CD14-positive monocyte (primary cell): ENCODE data around the gene RAE1. TPM values are rescaled to one million over a fixed set of nuclear protein-coding genes. Genes with fewer than 3 reads are reported as not detected.

Experiments
- DNase-seq, 3 donors: peaks; one replicate each; pipeline ENCODE4 v3.0.0-alpha.2; 2011 to 2022
- H2AFZ ChIP-seq: 2 replicates; pipeline ENCODE4 v1.6.0; 2012; ENCODE audit warnings: mild to moderate bottlenecking, low read depth, low read length, inconsistent platforms; ENCODE audit not compliant: insufficient read depth, poor library complexity, severe bottlenecking
- H3K27ac ChIP-seq, 2 donors: 1 replicate in 1 of 2; 2 replicates in 1 of 2; pipeline ENCODE4 v1.5.1; 2012 to 2013; ENCODE audit warnings: low read length in 2 of 2, control low read depth in 1 of 2, inconsistent platforms in 1 of 2, low read depth in 1 of 2, mild to moderate bottlenecking in 1 of 2
- H3K27me3 ChIP-seq, 2 donors: one replicate each; pipeline versions ENCODE4 v1.6.0 to v1.6.1; 2011 to 2013; ENCODE audit warnings: low read length in 2 of 2; ENCODE audit not compliant: control insufficient read depth in 2 of 2, insufficient read depth in 2 of 2
- H3K36me3 ChIP-seq, 2 donors: replicated peaks in 1 of 2; 1 replicate in 1 of 2; 2 replicates in 1 of 2; pipeline versions ENCODE4 v1.5.1 to v1.6.1; 2012 to 2013; ENCODE audit warnings: low read length in 2 of 2, control low read depth in 1 of 2, inconsistent platforms in 1 of 2, mild to moderate bottlenecking in 1 of 2; ENCODE audit not compliant: insufficient read depth in 2 of 2, control insufficient read depth in 1 of 2
- H3K4me1 ChIP-seq, 2 donors: 1 replicate in 1 of 2; 2 replicates in 1 of 2; pipeline versions ENCODE4 v1.5.1 to v1.6.1; 2012 to 2013; ENCODE audit warnings: low read length in 2 of 2, control low read depth in 1 of 2, inconsistent platforms in 1 of 2, mild to moderate bottlenecking in 1 of 2, moderate library complexity in 1 of 2; ENCODE audit not compliant: insufficient read depth in 2 of 2, control insufficient read depth in 1 of 2
- H3K4me2 ChIP-seq: replicated peaks from 2 replicates; pipeline ENCODE3; 2012; ENCODE audit warnings: low read length, moderate library complexity, mild to moderate bottlenecking; ENCODE audit not compliant: poor library complexity, severe bottlenecking; ENCODE audit errors: extremely low read depth
- H3K4me3 ChIP-seq, 3 experiments: fragments of 200-600 bp in 1 of 3; sonication (generic) in 1 of 3; replicated peaks in 1 of 3; 1 replicate in 2 of 3; 2 replicates in 1 of 3; pipeline ENCODE4 v1.5.1; 2011 to 2013; ENCODE audit warnings: low read length in 3 of 3, mild to moderate bottlenecking in 3 of 3, control low read depth in 2 of 3, low read depth in 2 of 3, inconsistent platforms in 1 of 3, moderate library complexity in 1 of 3
- H3K79me2 ChIP-seq: 2 replicates; pipeline ENCODE4 v1.6.0; 2012; ENCODE audit warnings: mild to moderate bottlenecking, control low read depth, inconsistent platforms, low read length, moderate library complexity; ENCODE audit not compliant: insufficient read depth
- H3K9ac ChIP-seq: 2 replicates; pipeline ENCODE4 v1.6.0; 2017; ENCODE audit warnings: low read length, mild to moderate bottlenecking; ENCODE audit not compliant: insufficient read depth, poor library complexity, severe bottlenecking
- H3K9me3 ChIP-seq, 2 donors: replicated peaks in 1 of 2; 1 replicate in 1 of 2; 2 replicates in 1 of 2; pipeline versions ENCODE4 v1.5.1 to v1.6.1; 2012 to 2013; ENCODE audit warnings: low read length in 2 of 2, control low read depth in 1 of 2; ENCODE audit not compliant: control insufficient read depth in 1 of 2, insufficient read depth in 1 of 2
- H4K20me1 ChIP-seq: 2 replicates; pipeline ENCODE4 v1.6.0; 2012; ENCODE audit warnings: mild to moderate bottlenecking, low read length, control low read depth, moderate library complexity; ENCODE audit not compliant: insufficient read depth
- H3K27ac Mint-ChIP-seq, 7 donors: one replicate each; pipeline ENCODE4 v1.8.0; 2020; ENCODE audit warnings: mild to moderate bottlenecking in 7 of 7, mixed read lengths in 7 of 7, moderate library complexity in 6 of 7, inconsistent platforms in 2 of 7
- H3K27me3 Mint-ChIP-seq, 3 donors: one replicate each; pipeline ENCODE4 v1.8.0; 2021 to 2022; ENCODE audit warnings: low read depth in 3 of 3, mild to moderate bottlenecking in 3 of 3, mixed read lengths in 3 of 3, moderate library complexity in 3 of 3, inconsistent platforms in 1 of 3
- H3K36me3 Mint-ChIP-seq, 2 donors: one replicate each; pipeline ENCODE4 v1.8.0; 2020; ENCODE audit warnings: mixed read lengths in 2 of 2, inconsistent platforms in 1 of 2, mild to moderate bottlenecking in 1 of 2
- H3K4me1 Mint-ChIP-seq: one replicate; pipeline ENCODE4 v1.8.0; 2020; ENCODE audit warnings: mild to moderate bottlenecking, mixed read lengths
- H3K4me3 Mint-ChIP-seq, 2 donors: one replicate each; pipeline ENCODE4 v1.8.0; 2020; ENCODE audit warnings: mild to moderate bottlenecking in 2 of 2, mixed read lengths in 2 of 2, moderate library complexity in 1 of 2
- H3K9me3 Mint-ChIP-seq, 7 donors: one replicate each; pipeline ENCODE4 v1.8.0; 2020 to 2022; ENCODE audit warnings: mixed read lengths in 7 of 7, mild to moderate bottlenecking in 6 of 7, moderate library complexity in 6 of 7, inconsistent platforms in 2 of 7
- WGBS: methylation state at CpG from one replicate; pipeline ENCODE4 v1.1.5; 2013; ENCODE audit warnings: missing lambda C conversion rate; ENCODE audit not compliant: insufficient coverage; 5-methylcytosine and 5-hydroxymethylcytosine counted together
- intact Hi-C, 2 donors: fragments of 100-400 bp; cut with micrococcal nuclease; formaldehyde crosslinking; loops; one replicate each; pipeline versions ENCODE4 v1.15.0 to v1.15.1; 2023
- polyA plus RNA-seq, 3 donors: library from polyadenylated mRNA; depleted of rRNA in 1 of 3; unstranded in 2 of 3; stranded (reverse) in 1 of 3; fragments of 300-500 nt in 2 of 3; fragments of >200 nt in 1 of 3; fragmentation: Illumina TruSeq in 2 of 3; gene quantifications; 1 replicate in 2 of 3; 2 replicates in 1 of 3; pipeline ENCODE4 v1.2.3, GENCODE V29; 2012 to 2021
- TF ChIP-seq, protein P1 (sequence below): fragments of 200-600 bp; IDR thresholded peaks from one replicate; pipeline ENCODE4 v1.8.0; 2022; ENCODE audit warnings: antibody characterized with exemption, mild to moderate bottlenecking

The RAE1 gene
- polyA plus RNA-seq, 3 donors = 15.8 to 27.5 (median 21.7) TPM

DNA sequence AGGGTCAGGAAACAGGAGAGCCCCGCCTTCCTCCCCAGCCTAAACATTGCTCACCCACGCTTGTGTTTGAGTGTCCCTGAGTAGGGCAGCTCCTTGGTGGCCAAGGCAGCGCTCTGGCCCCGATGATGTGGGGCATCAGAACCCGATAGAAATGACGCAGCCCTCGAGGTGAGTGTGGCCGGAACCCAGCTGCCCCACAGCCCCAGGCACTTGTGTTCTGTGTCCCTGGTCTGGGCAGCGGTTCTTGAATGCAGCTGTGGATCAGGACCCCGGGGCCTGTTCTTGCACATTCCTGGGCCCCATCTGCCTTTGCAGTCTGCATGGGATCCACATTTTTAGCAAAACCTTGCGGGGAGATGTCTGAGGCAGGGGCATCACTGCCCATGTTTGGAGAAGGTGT, 53.0 kb downstream of the RAE1 start:
- Mint-ChIP-seq H3K4me1 (peaks cover 31% of the 10 kb centered on the region), H3K36me3 (peaks cover 88 to 99% of the 10 kb centered on the region in 2 donors)
- no peak for DNase-seq

DNA sequence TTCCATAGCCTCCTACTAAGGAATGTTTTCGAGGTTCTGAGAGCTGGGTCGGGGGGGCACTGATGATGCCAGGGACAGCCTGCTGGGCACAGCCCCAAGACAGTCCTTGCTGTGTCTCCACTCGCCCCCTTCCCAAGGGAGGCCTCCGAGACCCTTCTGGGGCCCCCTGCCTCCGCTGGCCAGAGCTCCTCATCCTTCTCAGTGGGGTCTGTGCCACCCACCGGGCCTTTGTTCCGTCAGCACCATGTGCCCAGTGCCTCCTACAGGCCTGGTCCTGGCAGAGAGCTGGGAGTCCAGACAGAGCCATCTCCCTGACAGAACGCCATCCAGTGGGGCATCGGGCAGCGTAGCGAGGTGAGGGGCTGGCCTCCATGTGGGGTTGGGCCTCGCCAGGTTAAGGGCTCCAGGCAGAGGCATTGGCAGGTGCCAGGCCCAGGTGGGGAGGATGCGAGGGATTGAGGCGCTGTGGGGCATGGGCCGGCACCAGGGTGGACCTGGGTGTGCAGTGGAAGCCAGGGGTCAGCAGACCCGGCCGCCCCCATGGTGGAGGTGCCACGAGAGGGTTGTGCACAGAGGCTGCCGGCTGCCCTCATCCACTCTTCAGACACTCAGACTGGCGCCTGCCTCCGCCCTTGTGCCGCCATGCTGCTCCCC, 53.5 kb downstream of the RAE1 start:
- H3K27me3 Mint-ChIP-seq = peaks cover 2 to 7% (median 3%) of the 10 kb centered on the region in 3 donors
- peaks cover 87 to 99% of the 10 kb centered on the region in 2 donors for H3K36me3 Mint-ChIP-seq
- DNase-seq = no peak
- peaks cover 26% of the 10 kb centered on the region for H3K4me1 Mint-ChIP-seq
- Histone ChIP-seq H3K79me2 (peaks cover 47% of the 10 kb centered on the region), H3K36me3 (peaks cover 94 to 100% of the 10 kb centered on the region in 2 donors), H3K4me3 (no peak overlapping the region), H2AFZ (no peak overlapping the region), H3K9me3 (no peaks in the 10 kb centered on the region), H4K20me1 (peaks cover 93% of the 10 kb centered on the region), H3K4me1 (peaks cover 14 to 28% of the 10 kb centered on the region in 2 donors), H3K9ac (peak overlapping the region; percentile 15), H3K27me3 (no peaks in the 10 kb centered on the region), H3K4me2 (no peak overlapping the region), H3K27ac (no peak overlapping the region)
- H3K9me3 Mint-ChIP-seq = peaks cover 0 to 2% (median 0%) of the 10 kb centered on the region in 7 donors
- TF ChIP-seq, protein P1, sequence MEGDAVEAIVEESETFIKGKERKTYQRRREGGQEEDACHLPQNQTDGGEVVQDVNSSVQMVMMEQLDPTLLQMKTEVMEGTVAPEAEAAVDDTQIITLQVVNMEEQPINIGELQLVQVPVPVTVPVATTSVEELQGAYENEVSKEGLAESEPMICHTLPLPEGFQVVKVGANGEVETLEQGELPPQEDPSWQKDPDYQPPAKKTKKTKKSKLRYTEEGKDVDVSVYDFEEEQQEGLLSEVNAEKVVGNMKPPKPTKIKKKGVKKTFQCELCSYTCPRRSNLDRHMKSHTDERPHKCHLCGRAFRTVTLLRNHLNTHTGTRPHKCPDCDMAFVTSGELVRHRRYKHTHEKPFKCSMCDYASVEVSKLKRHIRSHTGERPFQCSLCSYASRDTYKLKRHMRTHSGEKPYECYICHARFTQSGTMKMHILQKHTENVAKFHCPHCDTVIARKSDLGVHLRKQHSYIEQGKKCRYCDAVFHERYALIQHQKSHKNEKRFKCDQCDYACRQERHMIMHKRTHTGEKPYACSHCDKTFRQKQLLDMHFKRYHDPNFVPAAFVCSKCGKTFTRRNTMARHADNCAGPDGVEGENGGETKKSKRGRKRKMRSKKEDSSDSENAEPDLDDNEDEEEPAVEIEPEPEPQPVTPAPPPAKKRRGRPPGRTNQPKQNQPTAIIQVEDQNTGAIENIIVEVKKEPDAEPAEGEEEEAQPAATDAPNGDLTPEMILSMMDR = no peak
- no peak overlapping the region for H3K4me3 Mint-ChIP-seq
- intact Hi-C loops = no loop called here
- peak overlapping the region in 2 of 7 donors; percentile 26 to 63 for H3K27ac Mint-ChIP-seq
- 96% methylated on average over 20 of the region's 22 CpGs for WGBS

More for the DNA sequence above, 53.0 kb downstream of the RAE1 start:
- peaks cover 94 to 100% of the 10 kb centered on the region in 2 donors for H3K36me3 ChIP-seq
- H3K4me3 ChIP-seq = no peak overlapping the region
- peaks cover 0 to 3% (median 0%) of the 10 kb centered on the region in 7 donors for H3K9me3 Mint-ChIP-seq
- intact Hi-C loops = no loop called here
- no peak overlapping the region for H3K9ac ChIP-seq
- no peak overlapping the region for H3K4me2 ChIP-seq
- peaks cover 3 to 7% (median 4%) of the 10 kb centered on the region in 3 donors for H3K27me3 Mint-ChIP-seq
- peaks cover 18 to 33% of the 10 kb centered on the region in 2 donors for H3K4me1 ChIP-seq
- TF ChIP-seq, protein P1 = no peak
- H3K27me3 ChIP-seq = no peaks in the 10 kb centered on the region
- peaks cover 52% of the 10 kb centered on the region for H3K79me2 ChIP-seq
- H3K9me3 ChIP-seq = no peaks in the 10 kb centered on the region
- peak overlapping the region in 2 of 7 donors; percentile 14 to 26 for H3K27ac Mint-ChIP-seq
- WGBS = 97% methylated on average over 9 of the region's 11 CpGs
- no peak overlapping the region for H3K27ac ChIP-seq
- no peak overlapping the region for H3K4me3 Mint-ChIP-seq
- H4K20me1 ChIP-seq = peaks cover 93% of the 10 kb centered on the region
- H2AFZ ChIP-seq = no peak overlapping the region
